B cell (primary cell): ENCODE results near the gene TARP.
"Not testable (repeated sequence)": the region's sequence is repeated elsewhere in the genome, so short reads cannot be mapped to it uniquely, and the experiment has no call there.

Source experiments
- ATAC-seq: fragments of 200-7000 bp; cut with Tn5 transposase; one replicate; pipeline ENCODE4 v1.10.0; 2021; ENCODE audit warnings: low read depth, mild to moderate bottlenecking, moderate number of reproducible peaks, moderate library complexity
- CTCF ChIA-PET: fragments of 350-600 bp; sonication (Branson Sonifier 250); formaldehyde crosslinking; loops from one replicate; lab custom pipeline; 2021; ENCODE audit warnings: antibody characterized with exemption, inconsistent platforms; lab: Charles Lee
- POLR2A ChIA-PET: fragments of 350-600 bp; sonication (Branson Sonifier 250); formaldehyde crosslinking; loops from one replicate; lab custom pipeline; 2021; ENCODE audit warnings: antibody characterized with exemption; lab: Charles Lee
- DNase-seq: peaks from one replicate; pipeline ENCODE4 v3.0.0; 2013
- H2AFZ ChIP-seq: 2 replicates; pipeline ENCODE4 v1.6.1; 2012; ENCODE audit warnings: mild to moderate bottlenecking, low read depth, low read length; ENCODE audit not compliant: insufficient read depth, poor library complexity, severe bottlenecking
- H3K27ac ChIP-seq, 2 donors: 1 replicate in 1 of 2; 2 replicates in 1 of 2; pipeline ENCODE4 v1.5.1; 2012 to 2013; ENCODE audit warnings: low read length in 2 of 2, mild to moderate bottlenecking in 2 of 2, moderate library complexity in 1 of 2
- H3K27me3 ChIP-seq, 4 experiments: fragments of 200-600 bp in 1 of 4; sonication (generic) in 1 of 4; replicated peaks in 1 of 4; 1 replicate in 2 of 4; 2 replicates in 2 of 4; pipeline versions ENCODE4 v1.6.1 to v1.7.0; 2013 to 2016; ENCODE audit warnings: low read length in 3 of 4, mild to moderate bottlenecking in 2 of 4, mixed read lengths in 1 of 4, moderate library complexity in 1 of 4; ENCODE audit not compliant: insufficient read depth in 4 of 4, control insufficient read depth in 3 of 4; ENCODE audit errors: control extremely low read depth in 1 of 4
- H3K36me3 ChIP-seq, 2 experiments: replicated peaks in 1 of 2; 1 replicate in 1 of 2; 2 replicates in 1 of 2; pipeline versions ENCODE4 v1.6.1 to v1.7.1; 2013; ENCODE audit warnings: low read length in 1 of 2; ENCODE audit not compliant: insufficient read depth in 2 of 2, control insufficient read depth in 1 of 2; ENCODE audit errors: control extremely low read depth in 1 of 2, extremely low read depth in 1 of 2
- H3K4me1 ChIP-seq, 2 donors: fragments of 200-600 bp in 1 of 2; sonication (generic) in 1 of 2; 1 replicate in 1 of 2; 2 replicates in 1 of 2; pipeline versions ENCODE4 v1.5.1 to v1.6.1; 2013 to 2017; ENCODE audit warnings: low read length in 2 of 2; ENCODE audit not compliant: control insufficient read depth in 2 of 2, insufficient read depth in 2 of 2
- H3K4me2 ChIP-seq: replicated peaks from 2 replicates; pipeline ENCODE3; 2012; ENCODE audit warnings: mild to moderate bottlenecking, low read depth, low read length; ENCODE audit not compliant: poor library complexity, severe bottlenecking
- H3K4me3 ChIP-seq, 5 experiments: fragments of 200-600 bp in 1 of 5; sonication (generic) in 1 of 5; 1 replicate in 3 of 5; 2 replicates in 2 of 5; pipeline versions ENCODE4 v1.5.1 to v1.7.0; 2011 to 2016; ENCODE audit warnings: low read length in 4 of 5, mild to moderate bottlenecking in 4 of 5, low read depth in 2 of 5, control low read depth in 1 of 5, moderate library complexity in 1 of 5; ENCODE audit not compliant: insufficient read depth in 1 of 5; ENCODE audit errors: control extremely low read depth in 1 of 5, extremely low read depth in 1 of 5
- H3K79me2 ChIP-seq: fragments of 200-600 bp; sonication (generic); one replicate; pipeline ENCODE4 v1.6.0; 2016; ENCODE audit warnings: low read length; ENCODE audit not compliant: control insufficient read depth, insufficient read depth
- H3K9ac ChIP-seq: fragments of 200-600 bp; sonication (generic); 2 replicates; pipeline ENCODE4 v1.6.1; 2017; ENCODE audit warnings: mild to moderate bottlenecking, low read length, moderate library complexity
- H3K9me3 ChIP-seq, 3 donors: one replicate each; pipeline versions ENCODE4 v1.6.1 to v1.7.1; 2013; ENCODE audit warnings: low read length in 2 of 3; ENCODE audit not compliant: control insufficient read depth in 2 of 3, insufficient read depth in 1 of 3; ENCODE audit errors: control extremely low read depth in 1 of 3
- H4K20me1 ChIP-seq: 2 replicates; pipeline ENCODE4 v1.6.0; 2012; ENCODE audit warnings: mild to moderate bottlenecking, low read length; ENCODE audit not compliant: insufficient read depth, control insufficient read depth, poor library complexity, severe bottlenecking
- H3K27ac Mint-ChIP-seq: one replicate; pipeline ENCODE4 v1.8.0; 2021; ENCODE audit warnings: mixed read lengths
- H3K27me3 Mint-ChIP-seq: one replicate; pipeline ENCODE4 v1.8.0; 2021; ENCODE audit warnings: mixed read lengths
- H3K4me1 Mint-ChIP-seq: one replicate; pipeline ENCODE4 v1.8.0; 2021; ENCODE audit warnings: mixed read lengths
- H3K4me3 Mint-ChIP-seq: one replicate; pipeline ENCODE4 v1.8.0; 2021; ENCODE audit warnings: mixed read lengths
- H3K9me3 Mint-ChIP-seq: one replicate; pipeline ENCODE4 v1.8.0; 2022; ENCODE audit warnings: mixed read lengths; ENCODE audit not compliant: insufficient read depth
- EZH2 ChIP-seq: IDR thresholded peaks from 2 replicates; pipeline ENCODE4 v1.6.1; 2012; ENCODE audit warnings: borderline replicate concordance, low read depth, mild to moderate bottlenecking, moderate library complexity, low read length; ENCODE audit not compliant: insufficient read depth, poor library complexity, severe bottlenecking
- WGBS: methylation state at CpG from one replicate; pipeline ENCODE4 v1.1.5; 2013; ENCODE audit warnings: missing lambda C conversion rate; ENCODE audit not compliant: insufficient coverage; 5-methylcytosine and 5-hydroxymethylcytosine counted together
- intact Hi-C: fragments of 100-400 bp; cut with micrococcal nuclease; formaldehyde crosslinking; loops from one replicate; pipeline ENCODE4 v1.10.0; 2022
- TF ChIP-seq, protein P1 (sequence below): fragments of 200-600 bp; IDR thresholded peaks from one replicate; pipeline ENCODE4 v1.8.0; 2022; ENCODE audit warnings: antibody characterized with exemption, mild to moderate bottlenecking

Gene TARP

GRCh38 chr7:38242814-38243213, 30.6 kb downstream of the TARP start:
- DNase-seq: no peak

DNA sequence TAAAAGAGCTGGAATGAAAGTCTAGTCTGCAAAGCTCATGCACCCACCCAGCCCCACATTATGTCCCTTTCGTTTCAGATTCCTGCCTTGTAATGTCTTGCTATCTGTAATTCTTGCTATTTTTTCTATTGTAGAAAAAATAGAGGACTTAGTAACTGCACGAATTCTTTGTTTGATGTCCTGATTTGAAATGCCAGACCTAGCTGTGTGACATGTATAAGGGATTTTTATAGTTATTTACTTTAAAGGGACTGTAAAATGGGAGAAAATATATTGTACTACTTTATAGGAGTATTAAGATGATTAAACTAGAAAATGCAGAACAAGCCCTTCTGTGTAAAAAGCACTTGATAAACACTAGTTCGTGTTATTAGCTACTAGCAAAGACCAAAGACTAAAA, 32.4 kb downstream of the TARP start:
- ChIA-PET POLR2A (no interaction called here), CTCF (no interaction called here)
- Histone ChIP-seq H4K20me1 (no peaks in the 10 kb centered on the region), H3K4me3 (no peak overlapping the region), H3K4me1 (no peaks in the 10 kb centered on the region), H3K9ac (no peak overlapping the region), H3K27ac (no peak overlapping the region), H3K36me3 (no peaks in the 10 kb centered on the region), H3K9me3 (no peaks in the 10 kb centered on the region), H3K4me2 (no peak overlapping the region), H3K27me3 (no peaks in the 10 kb centered on the region), H3K79me2 (no peaks in the 10 kb centered on the region), H2AFZ (no peak overlapping the region)
- no peak for ATAC-seq
- DNase-seq: no peak
- Mint-ChIP-seq H3K4me3 (no peak overlapping the region), H3K9me3 (no peaks in the 10 kb centered on the region), H3K27ac (no peak overlapping the region), H3K27me3 (peaks cover 13% of the 10 kb centered on the region), H3K4me1 (no peaks in the 10 kb centered on the region)
- TF ChIP-seq EZH2: no peak
- TF ChIP-seq, protein P1, sequence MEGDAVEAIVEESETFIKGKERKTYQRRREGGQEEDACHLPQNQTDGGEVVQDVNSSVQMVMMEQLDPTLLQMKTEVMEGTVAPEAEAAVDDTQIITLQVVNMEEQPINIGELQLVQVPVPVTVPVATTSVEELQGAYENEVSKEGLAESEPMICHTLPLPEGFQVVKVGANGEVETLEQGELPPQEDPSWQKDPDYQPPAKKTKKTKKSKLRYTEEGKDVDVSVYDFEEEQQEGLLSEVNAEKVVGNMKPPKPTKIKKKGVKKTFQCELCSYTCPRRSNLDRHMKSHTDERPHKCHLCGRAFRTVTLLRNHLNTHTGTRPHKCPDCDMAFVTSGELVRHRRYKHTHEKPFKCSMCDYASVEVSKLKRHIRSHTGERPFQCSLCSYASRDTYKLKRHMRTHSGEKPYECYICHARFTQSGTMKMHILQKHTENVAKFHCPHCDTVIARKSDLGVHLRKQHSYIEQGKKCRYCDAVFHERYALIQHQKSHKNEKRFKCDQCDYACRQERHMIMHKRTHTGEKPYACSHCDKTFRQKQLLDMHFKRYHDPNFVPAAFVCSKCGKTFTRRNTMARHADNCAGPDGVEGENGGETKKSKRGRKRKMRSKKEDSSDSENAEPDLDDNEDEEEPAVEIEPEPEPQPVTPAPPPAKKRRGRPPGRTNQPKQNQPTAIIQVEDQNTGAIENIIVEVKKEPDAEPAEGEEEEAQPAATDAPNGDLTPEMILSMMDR: no peak
- 100% methylated on average over 1 of the region's 3 CpGs for WGBS
- intact Hi-C loops: no loop called here

More at GRCh38 chr7:38242814-38243213, 30.6 kb downstream of the TARP start:
- H3K4me3 ChIP-seq: no peak overlapping the region
- H3K9me3 Mint-ChIP-seq: no peaks in the 10 kb centered on the region
- H3K9me3 ChIP-seq: no peaks in the 10 kb centered on the region
- H4K20me1 ChIP-seq: no peaks in the 10 kb centered on the region
- no peaks in the 10 kb centered on the region for H3K79me2 ChIP-seq
- ATAC-seq: no peak
- no peak overlapping the region for H3K4me2 ChIP-seq
- ChIA-PET CTCF (no interaction called here), POLR2A (no interaction called here)
- H3K4me3 Mint-ChIP-seq: no peak overlapping the region
- H3K4me1 Mint-ChIP-seq: no peaks in the 10 kb centered on the region
- H2AFZ ChIP-seq: no peak overlapping the region
- WGBS: 100% methylated on average over 4 of the region's 6 CpGs
- H3K4me1 ChIP-seq: no peaks in the 10 kb centered on the region
- no peak overlapping the region for H3K9ac ChIP-seq
- intact Hi-C loops: no loop called here
- H3K36me3 ChIP-seq: no peaks in the 10 kb centered on the region
- H3K27me3 Mint-ChIP-seq: peaks cover 13% of the 10 kb centered on the region
- no peak for TF ChIP-seq EZH2
- TF ChIP-seq, protein P1: no peak
- H3K27ac ChIP-seq: no peak overlapping the region
- no peak overlapping the region for H3K27ac Mint-ChIP-seq
- H3K27me3 ChIP-seq: no peaks in the 10 kb centered on the region

DNA sequence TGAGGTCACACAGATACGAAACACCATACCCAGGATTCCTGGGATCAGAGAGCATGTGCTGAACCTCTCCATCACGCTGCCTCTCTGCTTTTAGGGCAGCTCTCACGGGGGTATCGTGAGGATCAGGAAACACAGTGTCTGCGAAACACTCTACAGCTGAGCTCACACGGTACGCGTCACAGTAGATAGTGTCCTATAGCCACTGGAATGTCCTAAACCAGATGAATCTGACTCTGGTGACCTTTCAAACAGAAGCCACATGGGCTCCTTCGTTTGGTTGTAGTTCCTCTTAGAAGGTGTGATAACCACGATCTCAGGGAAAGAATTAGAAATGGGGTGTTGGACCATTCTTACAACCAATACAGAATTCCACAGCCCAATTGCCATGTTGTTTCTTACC, 34.3 kb downstream of the TARP start:
- H4K20me1 ChIP-seq, CTCF ChIA-PET, H3K4me2 ChIP-seq, H3K27ac Mint-ChIP-seq, H2AFZ ChIP-seq, H3K27me3 ChIP-seq, DNase-seq, H3K9me3 Mint-ChIP-seq, ATAC-seq, H3K79me2 ChIP-seq, H3K36me3 ChIP-seq, H3K4me3 Mint-ChIP-seq, H3K9ac ChIP-seq, POLR2A ChIA-PET, H3K27ac ChIP-seq, H3K9me3 ChIP-seq, H3K4me1 ChIP-seq, H3K4me3 ChIP-seq, intact Hi-C loops, H3K4me1 Mint-ChIP-seq: not testable (repeated sequence)
- WGBS: 85% methylated on average over 5 of the region's 10 CpGs
- H3K27me3 Mint-ChIP-seq: peaks cover 13% of the 10 kb centered on the region
